Activated T-helper 1 cell treated with anti-CD3 and anti-CD28 coated beads, Interleukin-12 subunit alpha, Interleukin-12 subunit beta, Interleukin-2, Interleukin-4 antibody, amounts not matched to agents 30 ng/mL and 10 ng/mL and 1 ng/mL, durations not matched to agents 14 hours and 24 hours and 36 hours (primary cell): Measurements from ENCODE around the gene PIP5K1B. TPM values are rescaled to one million over a fixed set of nuclear protein-coding genes. Genes with fewer than 3 reads are reported as not detected.

Experiments used
- DNase-seq: peaks from one replicate; pipeline ENCODE4 v3.0.0; 2021; ENCODE audit warnings: low spot score
- H3K27ac Mint-ChIP-seq: one replicate; pipeline ENCODE4 v1.8.0; 2021; ENCODE audit warnings: mild to moderate bottlenecking, mixed read lengths
- H3K27me3 Mint-ChIP-seq: one replicate; pipeline ENCODE4 v1.8.0; 2022; ENCODE audit warnings: mild to moderate bottlenecking, moderate library complexity, mixed read lengths; ENCODE audit not compliant: insufficient read depth
- H3K36me3 Mint-ChIP-seq: one replicate; pipeline ENCODE4 v1.8.0; 2021; ENCODE audit warnings: low read depth, mixed read lengths
- H3K4me1 Mint-ChIP-seq: one replicate; pipeline ENCODE4 v1.8.0; 2021; ENCODE audit warnings: low read depth, mixed read lengths
- H3K4me3 Mint-ChIP-seq: one replicate; pipeline ENCODE4 v1.8.0; 2021; ENCODE audit warnings: mild to moderate bottlenecking, moderate library complexity, mixed read lengths
- H3K9me3 Mint-ChIP-seq: one replicate; pipeline ENCODE4 v1.8.0; 2021; ENCODE audit warnings: mixed read lengths
- intact Hi-C: fragments of 100-400 bp; cut with micrococcal nuclease; formaldehyde crosslinking; loops from one replicate; pipeline ENCODE4 v1.15.1; 2024
- total RNA-seq: library from RNA; stranded (reverse); gene quantifications from 2 replicates; pipeline ENCODE4 v1.2.3, GENCODE V29; 2022

The PIP5K1B gene
- total RNA-seq, 1 donor from 2014 or later = 77.4 TPM

- Mint-ChIP-seq H3K36me3 (peaks cover 5% of the 10 kb centered on the region), H3K27me3 (no peaks in the 10 kb centered on the region), H3K4me1 (peaks cover 24% of the 10 kb centered on the region), H3K9me3 (peaks cover 3% of the 10 kb centered on the region), H3K27ac (no peak overlapping the region), H3K4me3 (no peak overlapping the region)
- DNase-seq = no peak
- intact Hi-C loops = loop anchor here (10.0 kb wide), 1 partner anchor 258 kb away; no protein-coding TSS in a partner anchor
These were observed 138.2 kb downstream of the PIP5K1B start for GRCh38 chr9:68843239-68843638.

GRCh38 chr9:68844157-68844556, 139.1 kb downstream of the PIP5K1B start:
- intact Hi-C loops = loop anchor here (2.0 to 10.0 kb wide), 2 partner anchors 41 to 259 kb away; no protein-coding TSS in a partner anchor
- Mint-ChIP-seq H3K4me3 (no peak overlapping the region), H3K9me3 (peaks cover 3% of the 10 kb centered on the region), H3K36me3 (peaks cover 5% of the 10 kb centered on the region), H3K27me3 (no peaks in the 10 kb centered on the region), H3K27ac (no peak overlapping the region), H3K4me1 (peaks cover 24% of the 10 kb centered on the region)
- DNase-seq = no peak

GRCh38 chr9:68844631-68845612, 139.9 kb downstream of the PIP5K1B start:
- Mint-ChIP-seq H3K4me1 (peaks cover 24% of the 10 kb centered on the region), H3K9me3 (peaks cover 3% of the 10 kb centered on the region), H3K4me3 (no peak overlapping the region), H3K27me3 (no peaks in the 10 kb centered on the region), H3K27ac (peak overlapping the region; percentile 65), H3K36me3 (peaks cover 5% of the 10 kb centered on the region)
- intact Hi-C loops = loop anchor here (2.0 to 10.0 kb wide), 4 partner anchors 42 to 260 kb away; no protein-coding TSS in a partner anchor
- DNase-seq = no peak

GRCh38 chr9:68847765-68848164, 142.7 kb downstream of the PIP5K1B start:
- Mint-ChIP-seq H3K4me3 (no peak overlapping the region), H3K4me1 (peaks cover 24% of the 10 kb centered on the region), H3K27ac (no peak overlapping the region), H3K36me3 (peaks cover 3% of the 10 kb centered on the region), H3K9me3 (peaks cover 3% of the 10 kb centered on the region), H3K27me3 (no peaks in the 10 kb centered on the region)
- no peak for DNase-seq
- intact Hi-C loops = loop anchor here (5.0 to 10.0 kb wide), 3 partner anchors 70 to 263 kb away; no protein-coding TSS in a partner anchor

- peaks cover 2% of the 10 kb centered on the region for H3K36me3 Mint-ChIP-seq
- no peak overlapping the region for H3K4me3 Mint-ChIP-seq
- peaks cover 7% of the 10 kb centered on the region for H3K4me1 Mint-ChIP-seq
- H3K9me3 Mint-ChIP-seq = no peaks in the 10 kb centered on the region
- intact Hi-C loops = no loop called here
- DNase-seq = no peak
- no peaks in the 10 kb centered on the region for H3K27me3 Mint-ChIP-seq
- no peak overlapping the region for H3K27ac Mint-ChIP-seq
These were observed 146.6 kb downstream of the PIP5K1B start for GRCh38 chr9:68851657-68852056.

- no peaks in the 10 kb centered on the region for H3K9me3 Mint-ChIP-seq
- intact Hi-C loops = no loop called here
- no peak overlapping the region for H3K27ac Mint-ChIP-seq
- no peak overlapping the region for H3K4me3 Mint-ChIP-seq
- H3K27me3 Mint-ChIP-seq = no peaks in the 10 kb centered on the region
- peaks cover 2% of the 10 kb centered on the region for H3K4me1 Mint-ChIP-seq
- no peak for DNase-seq
- H3K36me3 Mint-ChIP-seq = peaks cover 2% of the 10 kb centered on the region
These were observed 147.9 kb downstream of the PIP5K1B start for GRCh38 chr9:68852941-68853340.

- intact Hi-C loops = no loop called here
- H3K27ac Mint-ChIP-seq = no peak overlapping the region
- no peak overlapping the region for H3K4me3 Mint-ChIP-seq
- DNase-seq = no peak
- H3K4me1 Mint-ChIP-seq = no peaks in the 10 kb centered on the region
- H3K9me3 Mint-ChIP-seq = no peaks in the 10 kb centered on the region
- peaks cover 5% of the 10 kb centered on the region for H3K27me3 Mint-ChIP-seq
- peaks cover 4% of the 10 kb centered on the region for H3K36me3 Mint-ChIP-seq
These were observed 154.3 kb downstream of the PIP5K1B start for GRCh38 chr9:68859347-68859746.

- intact Hi-C loops = no loop called here
- Mint-ChIP-seq H3K4me3 (no peak overlapping the region), H3K9me3 (no peaks in the 10 kb centered on the region), H3K4me1 (no peaks in the 10 kb centered on the region), H3K27ac (no peak overlapping the region), H3K36me3 (peaks cover 4% of the 10 kb centered on the region), H3K27me3 (peaks cover 5% of the 10 kb centered on the region)
- no peak for DNase-seq
These were observed 155.4 kb downstream of the PIP5K1B start for GRCh38 chr9:68860419-68860818.

GRCh38 chr9:68861436-68861835, 156.4 kb downstream of the PIP5K1B start:
- Mint-ChIP-seq H3K36me3 (peaks cover 2% of the 10 kb centered on the region), H3K9me3 (no peaks in the 10 kb centered on the region), H3K27ac (no peak overlapping the region), H3K27me3 (peaks cover 5% of the 10 kb centered on the region), H3K4me1 (no peaks in the 10 kb centered on the region), H3K4me3 (no peak overlapping the region)
- intact Hi-C loops = no loop called here
- no peak for DNase-seq

GRCh38 chr9:68867066-68867465, 162.0 kb downstream of the PIP5K1B start:
- no peaks in the 10 kb centered on the region for H3K27me3 Mint-ChIP-seq
- DNase-seq = no peak
- intact Hi-C loops = no loop called here
- H3K9me3 Mint-ChIP-seq = no peaks in the 10 kb centered on the region
- H3K36me3 Mint-ChIP-seq = peaks cover 2% of the 10 kb centered on the region
- H3K4me3 Mint-ChIP-seq = no peak overlapping the region
- H3K4me1 Mint-ChIP-seq = no peaks in the 10 kb centered on the region
- H3K27ac Mint-ChIP-seq = no peak overlapping the region

- intact Hi-C loops = no loop called here
- Mint-ChIP-seq H3K27ac (no peak overlapping the region), H3K27me3 (no peaks in the 10 kb centered on the region), H3K4me3 (no peak overlapping the region), H3K9me3 (no peaks in the 10 kb centered on the region), H3K4me1 (no peaks in the 10 kb centered on the region), H3K36me3 (peaks cover under 1% of the 10 kb centered on the region)
- DNase-seq = no peak
These were observed 164.0 kb downstream of the PIP5K1B start for GRCh38 chr9:68869022-68869421.

- Mint-ChIP-seq H3K27me3 (peaks cover 2% of the 10 kb centered on the region), H3K4me1 (no peaks in the 10 kb centered on the region), H3K9me3 (no peaks in the 10 kb centered on the region), H3K4me3 (no peak overlapping the region), H3K27ac (no peak overlapping the region), H3K36me3 (no peaks in the 10 kb centered on the region)
- no peak for DNase-seq
- intact Hi-C loops = no loop called here
These were observed 165.0 kb downstream of the PIP5K1B start for GRCh38 chr9:68870086-68870485.

- no peak overlapping the region for H3K4me3 Mint-ChIP-seq
- no peak for DNase-seq
- no peaks in the 10 kb centered on the region for H3K36me3 Mint-ChIP-seq
- intact Hi-C loops = no loop called here
- H3K9me3 Mint-ChIP-seq = no peaks in the 10 kb centered on the region
- peaks cover 2% of the 10 kb centered on the region for H3K27me3 Mint-ChIP-seq
- no peak overlapping the region for H3K27ac Mint-ChIP-seq
- H3K4me1 Mint-ChIP-seq = no peaks in the 10 kb centered on the region
These were observed 166.2 kb downstream of the PIP5K1B start for GRCh38 chr9:68871236-68871635.
